WTC11 (cell line): ENCODE measurements around the gene KRTAP10-2.

Experiments
- CTCF ChIP-seq: fragments of 200-600 bp; IDR thresholded peaks from 2 replicates; pipeline ENCODE4 v1.8.0; 2022; ENCODE audit warnings: antibody characterized with exemption
- ESRRA ChIP-seq: sonication (generic); formaldehyde crosslinking; IDR thresholded peaks from 2 replicates; pipeline ENCODE4 v1.8.1; 2022; ENCODE audit warnings: mild to moderate bottlenecking, missing genetic modification reagents, borderline replicate concordance
- IRF2 ChIP-seq: sonication (generic); formaldehyde crosslinking; IDR thresholded peaks from 2 replicates; pipeline ENCODE4 v1.8.0; 2022; ENCODE audit warnings: low read depth, missing genetic modification reagents, borderline replicate concordance
- NFATC4 ChIP-seq: fragments of 250-450 bp; sonication (Bioruptor Pico); IDR thresholded peaks from 2 replicates; pipeline ENCODE4 v1.9.0; 2021; ENCODE audit warnings: mild to moderate bottlenecking
- NFE2L1 ChIP-seq: sonication (generic); formaldehyde crosslinking; IDR thresholded peaks from 2 replicates; pipeline ENCODE4 v1.8.1; 2023; ENCODE audit warnings: missing genetic modification reagents
- SP1 ChIP-seq: sonication (generic); formaldehyde crosslinking; conservative IDR thresholded peaks from 2 replicates; pipeline ENCODE4 v1.8.1; 2022; ENCODE audit warnings: missing genetic modification reagents
- USF2 ChIP-seq: sonication (generic); formaldehyde crosslinking; IDR thresholded peaks from 2 replicates; pipeline ENCODE4 v1.8.1; 2023; ENCODE audit warnings: mild to moderate bottlenecking, missing genetic modification reagents, moderate library complexity

GRCh38 chr21:44503901-44504399 is 47.4 kb downstream of the KRTAP10-2 start:
- TF ChIP-seq CTCF (no peak), SP1 (CRISPR knock-in tag) (no peak), ESRRA (CRISPR knock-in tag) (no peak), NFE2L1 (no peak), IRF2 (CRISPR knock-in tag) (no peak), NFATC4 (CRISPR knock-in tag) (no peak), USF2 (CRISPR knock-in tag) (no peak)
